ENCODE results near the gene XPNPEP3. TPM values are rescaled to one million over a fixed set of nuclear protein-coding genes. Genes with fewer than 3 reads are reported as not detected.
"Not testable (repeated sequence)": the region's sequence is repeated elsewhere in the genome, so short reads cannot be mapped to it uniquely, and the experiment has no call there.

Gene XPNPEP3
- total and polyA plus RNA-seq, 8 donors: 4.0 to 13.6 (median 9.1) TPM

- H3K27me3 ChIP-seq: no peaks in the 10 kb centered on the region
- no peak for ATAC-seq
- TF ChIP-seq, protein P1, sequence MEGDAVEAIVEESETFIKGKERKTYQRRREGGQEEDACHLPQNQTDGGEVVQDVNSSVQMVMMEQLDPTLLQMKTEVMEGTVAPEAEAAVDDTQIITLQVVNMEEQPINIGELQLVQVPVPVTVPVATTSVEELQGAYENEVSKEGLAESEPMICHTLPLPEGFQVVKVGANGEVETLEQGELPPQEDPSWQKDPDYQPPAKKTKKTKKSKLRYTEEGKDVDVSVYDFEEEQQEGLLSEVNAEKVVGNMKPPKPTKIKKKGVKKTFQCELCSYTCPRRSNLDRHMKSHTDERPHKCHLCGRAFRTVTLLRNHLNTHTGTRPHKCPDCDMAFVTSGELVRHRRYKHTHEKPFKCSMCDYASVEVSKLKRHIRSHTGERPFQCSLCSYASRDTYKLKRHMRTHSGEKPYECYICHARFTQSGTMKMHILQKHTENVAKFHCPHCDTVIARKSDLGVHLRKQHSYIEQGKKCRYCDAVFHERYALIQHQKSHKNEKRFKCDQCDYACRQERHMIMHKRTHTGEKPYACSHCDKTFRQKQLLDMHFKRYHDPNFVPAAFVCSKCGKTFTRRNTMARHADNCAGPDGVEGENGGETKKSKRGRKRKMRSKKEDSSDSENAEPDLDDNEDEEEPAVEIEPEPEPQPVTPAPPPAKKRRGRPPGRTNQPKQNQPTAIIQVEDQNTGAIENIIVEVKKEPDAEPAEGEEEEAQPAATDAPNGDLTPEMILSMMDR (IDR thresholded peaks at IDR 0.05): no peak
- no peak overlapping the region for H3K27ac ChIP-seq
- intact Hi-C loops (cut with DNase I): no loop called here
- 70 to 74% methylated on average over 7 of the region's 7 CpGs for WGBS, 2 donors
- peaks cover under 1 to 3% (median 2%) of the 10 kb centered on the region in 3 donors for H3K4me1 ChIP-seq
- no peak for FAIRE-seq
- DNase-seq: no peak
- H3K4me3 ChIP-seq: no peak overlapping the region
- H3K36me3 ChIP-seq: peaks cover 0 to 61% (median 10%) of the 10 kb centered on the region in 3 donors
- H3K9me3 ChIP-seq: no peaks in the 10 kb centered on the region
These were observed 29.8 kb upstream of the XPNPEP3 start for GRCh38 chr22:40826984-40827741.

DNA sequence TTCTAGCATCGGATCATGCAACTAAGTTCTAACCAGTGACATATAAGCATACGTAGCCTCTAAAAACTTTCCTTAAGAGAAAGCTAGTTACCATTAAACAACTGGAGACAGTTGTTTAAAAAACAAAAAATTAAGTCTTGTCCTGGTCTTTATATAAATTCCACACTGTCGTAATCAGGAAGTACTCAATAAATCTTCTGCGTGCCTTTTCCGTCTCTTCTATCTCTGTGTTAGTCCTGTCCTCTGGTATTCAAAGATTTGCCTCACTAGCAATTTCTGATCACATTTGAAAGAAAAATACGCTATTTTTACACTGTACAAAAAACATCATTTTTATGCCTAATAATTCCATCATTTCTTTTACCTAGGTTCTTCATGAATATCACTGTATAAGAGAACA is 27.8 kb upstream of the XPNPEP3 start:
- FAIRE-seq (no peak), ATAC-seq (no peak), DNase-seq (no peak)
- peaks cover 0 to 72% (median 10%) of the 10 kb centered on the region in 3 donors for H3K36me3 ChIP-seq
- peaks cover 5 to 10% (median 8%) of the 10 kb centered on the region in 3 donors for H3K4me1 ChIP-seq
- TF ChIP-seq, protein P1 (IDR thresholded peaks at IDR 0.05): no peak
- intact Hi-C loops (cut with DNase I): no loop called here
- H3K27ac ChIP-seq: no peak overlapping the region
- no peak overlapping the region for H3K4me3 ChIP-seq
- H3K27me3 ChIP-seq: no peaks in the 10 kb centered on the region
- H3K9me3 ChIP-seq: no peaks in the 10 kb centered on the region
- WGBS, 2 donors: 90 to 93% methylated on average over 6 of the region's 6 CpGs

GRCh38 chr22:40834619-40835018 is 22.3 kb upstream of the XPNPEP3 start:
- Histone ChIP-seq H3K4me3 (no peak overlapping the region), H3K9me3 (no peaks in the 10 kb centered on the region), H3K4me1 (peaks cover 5 to 8% (median 7%) of the 10 kb centered on the region in 3 donors), H3K27ac (no peak overlapping the region), H3K36me3 (peaks cover 0 to 74% (median 23%) of the 10 kb centered on the region in 3 donors), H3K27me3 (no peaks in the 10 kb centered on the region)
- DNase-seq (no peak), FAIRE-seq (no peak), ATAC-seq (no peak)
- TF ChIP-seq, protein P1 (IDR thresholded peaks at IDR 0.05): no peak
- WGBS, 2 donors: 92 to 98% methylated on average over 3 of the region's 3 CpGs
- intact Hi-C loops (cut with DNase I): no loop called here

DNA sequence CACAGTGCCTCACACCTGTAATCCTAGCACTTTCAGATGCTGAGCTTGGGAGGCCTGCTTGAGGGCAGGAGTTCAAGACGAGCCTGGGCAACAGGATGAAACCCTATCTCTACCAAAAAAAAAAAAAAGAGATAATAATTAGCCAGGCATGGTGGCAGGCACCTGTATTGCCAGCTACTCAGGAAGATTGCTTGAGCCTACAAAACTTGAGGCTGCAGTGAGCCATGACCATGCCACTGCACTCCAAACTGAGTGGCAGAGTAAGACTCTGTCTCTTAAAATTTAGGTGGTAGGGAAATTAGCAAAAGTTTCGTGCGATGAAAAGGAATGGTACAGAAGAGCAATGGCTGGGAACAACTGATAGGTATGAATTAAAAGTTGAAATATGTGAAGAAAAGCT is 18.5 kb upstream of the XPNPEP3 start:
- 72 to 77% methylated on average over 3 of the region's 3 CpGs for WGBS, 2 donors
- no peaks in the 10 kb centered on the region for H3K4me1 ChIP-seq
- H3K27me3 ChIP-seq: no peaks in the 10 kb centered on the region
- peaks cover 0 to 82% (median 30%) of the 10 kb centered on the region in 3 donors for H3K36me3 ChIP-seq
- H3K9me3 ChIP-seq: no peaks in the 10 kb centered on the region
- no peak for DNase-seq
- intact Hi-C loops (cut with DNase I): no loop called here
- no peak for FAIRE-seq
- H3K27ac ChIP-seq: no peak overlapping the region
- no peak for ATAC-seq
- no peak overlapping the region for H3K4me3 ChIP-seq
- TF ChIP-seq, protein P1 (IDR thresholded peaks at IDR 0.05): no peak

- Histone ChIP-seq H3K27ac (no peak overlapping the region), H3K4me3 (no peak overlapping the region), H3K4me1 (no peaks in the 10 kb centered on the region), H3K36me3 (peaks cover 0 to 62% (median 18%) of the 10 kb centered on the region in 3 donors), H3K9me3 (no peaks in the 10 kb centered on the region), H3K27me3 (no peaks in the 10 kb centered on the region)
- no peak for ATAC-seq
- TF ChIP-seq, protein P1 (IDR thresholded peaks at IDR 0.05): no peak
- no peak for DNase-seq
- no peak for FAIRE-seq
- intact Hi-C loops (cut with DNase I): no loop called here
- 94% methylated on average over 3 of the region's 3 CpGs for WGBS, 2 donors
These were observed 12.0 kb upstream of the XPNPEP3 start for GRCh38 chr22:40844951-40845350.

GRCh38 chr22:40845816-40846215 is 11.1 kb upstream of the XPNPEP3 start:
- ATAC-seq; H3K27ac ChIP-seq; H3K4me3 ChIP-seq; intact Hi-C loops (cut with DNase I); H3K4me1 ChIP-seq; FAIRE-seq; H3K9me3 ChIP-seq; H3K27me3 ChIP-seq; DNase-seq: not testable (repeated sequence)
- H3K36me3 ChIP-seq: peaks cover 0 to 54% (median 11%) of the 10 kb centered on the region in 3 donors
- WGBS, 2 donors: 93 to 96% methylated on average over 11 of the region's 11 CpGs

Measured in pancreas (tissue), 10 donors.